Nephron progenitor cell (in vitro differentiated cells): ENCODE measurements around the gene LAMB3.

ENCODE experiments used
- DNase-seq: peaks from one replicate; pipeline ENCODE4 v3.0.0; 2021
- H3K27ac Mint-ChIP-seq: 2 replicates; pipeline ENCODE4 v1.8.0; 2021; ENCODE audit warnings: mild to moderate bottlenecking, moderate library complexity, mixed read lengths
- H3K27me3 Mint-ChIP-seq: 2 replicates; pipeline ENCODE4 v1.8.0; 2021; ENCODE audit warnings: mild to moderate bottlenecking, low read depth, mixed read lengths; ENCODE audit not compliant: poor library complexity
- H3K36me3 Mint-ChIP-seq: 2 replicates; pipeline ENCODE4 v1.8.0; 2021; ENCODE audit warnings: low read depth, mixed read lengths
- H3K4me1 Mint-ChIP-seq: 2 replicates; pipeline ENCODE4 v1.8.0; 2021; ENCODE audit warnings: mixed read lengths
- H3K4me3 Mint-ChIP-seq: 2 replicates; pipeline ENCODE4 v1.8.0; 2021; ENCODE audit warnings: mild to moderate bottlenecking, moderate library complexity, mixed read lengths
- H3K9me3 Mint-ChIP-seq: 2 replicates; pipeline ENCODE4 v1.8.0; 2021; ENCODE audit warnings: mild to moderate bottlenecking, moderate library complexity, mixed read lengths
- TF ChIP-seq, protein P1 (sequence below): fragments of 200-600 bp; sonication (generic); IDR thresholded peaks from 2 replicates; pipeline ENCODE4 v1.5.0; 2021; ENCODE audit warnings: antibody characterized with exemption

LAMB3 gene

DNA sequence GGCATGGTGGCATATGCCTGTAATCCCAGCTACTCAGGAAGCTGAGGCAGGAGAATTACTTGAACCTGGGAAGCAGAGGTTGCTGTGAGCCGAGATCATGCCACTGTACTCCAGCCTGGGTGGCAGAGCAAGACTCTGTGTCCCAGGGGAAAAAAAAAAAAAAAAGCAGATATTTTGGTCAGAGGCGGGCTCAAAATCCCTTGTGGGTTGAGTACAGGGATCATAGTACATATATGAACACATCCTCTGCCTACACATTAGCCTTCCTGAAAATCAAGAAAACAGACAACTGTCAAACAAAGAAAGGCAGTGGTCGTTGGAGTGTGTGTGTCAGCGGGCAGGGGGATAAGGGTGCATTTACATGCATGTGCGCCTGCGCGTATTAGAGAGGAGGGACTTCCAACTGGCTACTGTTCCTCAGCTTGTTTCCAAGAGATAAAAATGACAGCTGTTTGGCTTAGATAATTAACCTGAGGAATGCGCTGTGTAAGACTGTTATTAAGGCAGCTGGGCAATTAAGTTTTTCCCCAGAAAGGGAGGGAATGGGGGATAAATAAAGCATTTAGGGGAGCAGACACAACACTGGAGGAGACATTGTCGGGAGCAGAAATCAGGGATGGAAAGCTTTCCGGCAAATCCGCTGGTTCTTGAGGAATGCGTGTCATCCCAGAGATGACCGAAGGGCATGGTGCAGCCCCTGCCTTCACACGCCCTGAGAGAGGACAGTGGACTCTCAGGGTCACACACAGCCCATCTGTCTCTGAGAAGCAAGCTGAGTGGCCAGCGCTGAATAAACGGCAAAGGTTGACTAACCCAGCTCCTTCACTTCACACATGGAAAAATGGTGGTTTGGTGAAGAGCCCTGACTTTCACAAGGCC is 6.4 kb downstream of the LAMB3 start:
- Mint-ChIP-seq H3K4me3 (no peak overlapping the region), H3K9me3 (no peaks in the 10 kb centered on the region), H3K27ac (peak overlapping the region; percentile 19), H3K36me3 (no peaks in the 10 kb centered on the region), H3K27me3 (peaks cover 14% of the 10 kb centered on the region), H3K4me1 (peaks cover 57% of the 10 kb centered on the region)
- DNase-seq: no peak
- TF ChIP-seq, protein P1, sequence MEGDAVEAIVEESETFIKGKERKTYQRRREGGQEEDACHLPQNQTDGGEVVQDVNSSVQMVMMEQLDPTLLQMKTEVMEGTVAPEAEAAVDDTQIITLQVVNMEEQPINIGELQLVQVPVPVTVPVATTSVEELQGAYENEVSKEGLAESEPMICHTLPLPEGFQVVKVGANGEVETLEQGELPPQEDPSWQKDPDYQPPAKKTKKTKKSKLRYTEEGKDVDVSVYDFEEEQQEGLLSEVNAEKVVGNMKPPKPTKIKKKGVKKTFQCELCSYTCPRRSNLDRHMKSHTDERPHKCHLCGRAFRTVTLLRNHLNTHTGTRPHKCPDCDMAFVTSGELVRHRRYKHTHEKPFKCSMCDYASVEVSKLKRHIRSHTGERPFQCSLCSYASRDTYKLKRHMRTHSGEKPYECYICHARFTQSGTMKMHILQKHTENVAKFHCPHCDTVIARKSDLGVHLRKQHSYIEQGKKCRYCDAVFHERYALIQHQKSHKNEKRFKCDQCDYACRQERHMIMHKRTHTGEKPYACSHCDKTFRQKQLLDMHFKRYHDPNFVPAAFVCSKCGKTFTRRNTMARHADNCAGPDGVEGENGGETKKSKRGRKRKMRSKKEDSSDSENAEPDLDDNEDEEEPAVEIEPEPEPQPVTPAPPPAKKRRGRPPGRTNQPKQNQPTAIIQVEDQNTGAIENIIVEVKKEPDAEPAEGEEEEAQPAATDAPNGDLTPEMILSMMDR: no peak

DNA sequence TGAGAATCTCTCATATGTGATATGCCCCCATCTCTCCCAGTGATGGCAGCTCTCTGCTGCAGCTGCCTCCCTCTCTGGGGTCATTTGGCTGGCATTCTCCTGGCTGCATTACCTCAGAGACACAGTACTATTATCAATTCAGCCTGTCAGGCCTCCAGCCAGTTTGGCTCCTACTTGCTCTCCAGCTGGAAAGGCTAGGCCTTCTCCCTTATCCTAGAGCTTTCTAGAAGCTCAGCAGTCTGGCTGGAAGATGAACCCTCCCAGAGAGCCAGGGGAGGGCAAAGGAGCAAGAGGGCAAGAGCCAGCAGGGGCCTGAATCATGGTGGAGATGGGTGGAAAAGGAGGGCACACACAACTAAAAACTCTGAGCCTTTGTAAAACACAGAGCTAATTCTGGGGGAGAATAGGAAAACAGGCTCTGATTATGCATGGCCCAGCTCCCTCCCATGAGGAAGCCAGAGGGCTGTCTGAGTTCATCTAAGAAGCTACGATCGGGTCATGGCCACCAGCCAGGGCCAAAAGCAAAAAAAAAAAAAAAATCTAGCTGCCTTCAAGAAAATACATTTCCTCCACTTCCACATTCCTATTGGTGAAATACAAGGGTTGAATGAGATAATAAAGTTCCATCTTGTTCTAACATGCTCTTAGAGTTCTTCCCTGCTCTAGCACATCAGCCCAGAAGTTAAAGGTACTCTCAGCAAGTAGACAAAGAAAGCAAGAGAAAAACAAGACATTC is 8.8 kb downstream of the LAMB3 start:
- Mint-ChIP-seq H3K27ac (no peak overlapping the region), H3K36me3 (no peaks in the 10 kb centered on the region), H3K4me3 (no peak overlapping the region), H3K4me1 (peaks cover 48% of the 10 kb centered on the region), H3K9me3 (no peaks in the 10 kb centered on the region), H3K27me3 (peaks cover 14% of the 10 kb centered on the region)
- TF ChIP-seq, protein P1: no peak
- DNase-seq: no peak

DNA sequence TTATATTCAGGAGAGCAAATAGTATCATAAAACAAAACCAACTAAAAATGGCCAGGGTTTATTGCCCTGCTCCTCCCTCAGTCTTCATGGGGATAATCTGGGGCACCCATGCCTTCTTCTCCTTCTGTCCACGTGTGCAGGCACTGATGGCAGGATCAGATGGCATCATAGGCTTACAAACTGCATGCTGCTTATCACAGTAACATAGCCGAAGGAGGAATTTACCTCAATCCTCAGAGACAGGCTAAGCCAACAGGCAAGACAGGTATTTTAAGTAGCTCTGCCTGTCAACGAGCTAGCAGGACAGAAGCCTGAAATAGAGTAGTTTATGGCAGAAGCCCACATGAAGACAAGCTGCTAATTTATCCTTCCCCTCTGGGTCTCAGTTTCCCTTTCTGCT is 9.4 kb downstream of the LAMB3 start:
- TF ChIP-seq, protein P1: no peak
- no peak for DNase-seq
- H3K4me3 Mint-ChIP-seq: no peak overlapping the region
- H3K27me3 Mint-ChIP-seq: peaks cover 14% of the 10 kb centered on the region
- no peaks in the 10 kb centered on the region for H3K36me3 Mint-ChIP-seq
- no peaks in the 10 kb centered on the region for H3K9me3 Mint-ChIP-seq
- no peak overlapping the region for H3K27ac Mint-ChIP-seq
- H3K4me1 Mint-ChIP-seq: peaks cover 42% of the 10 kb centered on the region

- H3K9me3 Mint-ChIP-seq: no peaks in the 10 kb centered on the region
- H3K27me3 Mint-ChIP-seq: peaks cover 17% of the 10 kb centered on the region
- no peak for DNase-seq
- no peak overlapping the region for H3K4me3 Mint-ChIP-seq
- peak overlapping the region; percentile 89 for H3K27ac Mint-ChIP-seq
- H3K4me1 Mint-ChIP-seq: peaks cover 32% of the 10 kb centered on the region
- no peaks in the 10 kb centered on the region for H3K36me3 Mint-ChIP-seq
- TF ChIP-seq, protein P1: no peak
These were observed 10.4 kb downstream of the LAMB3 start for GRCh38 chr1:209641832-209642172.

DNA sequence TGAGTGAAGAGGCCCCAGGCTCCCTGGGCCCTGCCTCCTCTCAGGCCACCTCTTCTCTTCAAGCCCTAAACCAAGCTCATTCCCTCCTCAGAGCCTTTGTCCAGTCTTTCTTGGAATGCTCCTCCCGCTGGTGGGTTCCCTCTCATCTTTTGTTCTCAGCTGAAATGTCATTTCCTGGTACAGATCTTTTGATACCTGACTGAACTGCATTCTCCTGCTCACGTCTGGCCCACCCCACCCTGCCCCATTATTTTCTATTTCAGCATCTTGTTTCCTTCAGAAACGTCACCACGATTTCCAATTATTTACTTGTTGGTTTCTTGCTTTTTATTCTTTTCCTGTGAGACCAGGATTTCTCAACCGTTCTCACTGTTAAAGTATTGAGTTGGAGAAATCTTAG is 16.4 kb downstream of the LAMB3 start:
- no peaks in the 10 kb centered on the region for H3K9me3 Mint-ChIP-seq

More for the DNA sequence above, 16.4 kb downstream of the LAMB3 start:
- no peak for DNase-seq
- H3K27me3 Mint-ChIP-seq: peaks cover 25% of the 10 kb centered on the region
- H3K27ac Mint-ChIP-seq: no peak overlapping the region
- no peak overlapping the region for H3K4me3 Mint-ChIP-seq
- no peaks in the 10 kb centered on the region for H3K36me3 Mint-ChIP-seq
- no peaks in the 10 kb centered on the region for H3K4me1 Mint-ChIP-seq
- TF ChIP-seq, protein P1: no peak
